Measurements from ENCODE around the gene SNX10.

The SNX10 gene

DNA sequence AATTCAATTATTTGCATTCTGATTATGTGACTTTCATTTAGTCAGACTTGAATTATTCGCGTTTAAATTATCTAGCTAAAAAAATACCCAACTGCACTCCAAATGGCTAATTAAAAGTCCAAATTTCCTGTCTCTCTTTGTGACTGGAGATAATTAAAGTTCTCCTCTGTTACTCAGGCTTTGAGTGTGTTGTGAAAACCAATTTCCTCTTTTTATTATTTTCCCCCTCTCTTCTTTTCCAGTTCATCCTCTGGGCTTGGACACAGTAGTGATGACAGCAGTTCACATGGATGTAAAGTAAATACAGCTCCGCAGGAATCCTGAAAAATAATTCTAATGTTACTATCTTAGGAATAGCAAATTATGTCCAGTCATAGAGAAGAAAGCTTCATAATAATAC is 80.6 kb downstream of the SNX10 start:
- DNase-seq (ENCODE audit: low read depth) = no peak
- H3K4me3 ChIP-seq (ENCODE audit: control insufficient read depth, low read depth, low read length) = no peak overlapping the region
- TF ChIP-seq, protein P1, sequence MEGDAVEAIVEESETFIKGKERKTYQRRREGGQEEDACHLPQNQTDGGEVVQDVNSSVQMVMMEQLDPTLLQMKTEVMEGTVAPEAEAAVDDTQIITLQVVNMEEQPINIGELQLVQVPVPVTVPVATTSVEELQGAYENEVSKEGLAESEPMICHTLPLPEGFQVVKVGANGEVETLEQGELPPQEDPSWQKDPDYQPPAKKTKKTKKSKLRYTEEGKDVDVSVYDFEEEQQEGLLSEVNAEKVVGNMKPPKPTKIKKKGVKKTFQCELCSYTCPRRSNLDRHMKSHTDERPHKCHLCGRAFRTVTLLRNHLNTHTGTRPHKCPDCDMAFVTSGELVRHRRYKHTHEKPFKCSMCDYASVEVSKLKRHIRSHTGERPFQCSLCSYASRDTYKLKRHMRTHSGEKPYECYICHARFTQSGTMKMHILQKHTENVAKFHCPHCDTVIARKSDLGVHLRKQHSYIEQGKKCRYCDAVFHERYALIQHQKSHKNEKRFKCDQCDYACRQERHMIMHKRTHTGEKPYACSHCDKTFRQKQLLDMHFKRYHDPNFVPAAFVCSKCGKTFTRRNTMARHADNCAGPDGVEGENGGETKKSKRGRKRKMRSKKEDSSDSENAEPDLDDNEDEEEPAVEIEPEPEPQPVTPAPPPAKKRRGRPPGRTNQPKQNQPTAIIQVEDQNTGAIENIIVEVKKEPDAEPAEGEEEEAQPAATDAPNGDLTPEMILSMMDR (conservative IDR thresholded peaks at IDR 0.05; ENCODE audit: control insufficient read depth, insufficient read depth, low read depth, low read length) = no peak

GRCh38 chr7:26372704-26373103 is 81.0 kb downstream of the SNX10 start:
- TF ChIP-seq, protein P1 (conservative IDR thresholded peaks at IDR 0.05; ENCODE audit: control insufficient read depth, insufficient read depth, low read depth, low read length) = no peak
- DNase-seq (ENCODE audit: low read depth) = no peak
- no peak overlapping the region for H3K4me3 ChIP-seq (ENCODE audit: control insufficient read depth, low read depth, low read length)

DNA sequence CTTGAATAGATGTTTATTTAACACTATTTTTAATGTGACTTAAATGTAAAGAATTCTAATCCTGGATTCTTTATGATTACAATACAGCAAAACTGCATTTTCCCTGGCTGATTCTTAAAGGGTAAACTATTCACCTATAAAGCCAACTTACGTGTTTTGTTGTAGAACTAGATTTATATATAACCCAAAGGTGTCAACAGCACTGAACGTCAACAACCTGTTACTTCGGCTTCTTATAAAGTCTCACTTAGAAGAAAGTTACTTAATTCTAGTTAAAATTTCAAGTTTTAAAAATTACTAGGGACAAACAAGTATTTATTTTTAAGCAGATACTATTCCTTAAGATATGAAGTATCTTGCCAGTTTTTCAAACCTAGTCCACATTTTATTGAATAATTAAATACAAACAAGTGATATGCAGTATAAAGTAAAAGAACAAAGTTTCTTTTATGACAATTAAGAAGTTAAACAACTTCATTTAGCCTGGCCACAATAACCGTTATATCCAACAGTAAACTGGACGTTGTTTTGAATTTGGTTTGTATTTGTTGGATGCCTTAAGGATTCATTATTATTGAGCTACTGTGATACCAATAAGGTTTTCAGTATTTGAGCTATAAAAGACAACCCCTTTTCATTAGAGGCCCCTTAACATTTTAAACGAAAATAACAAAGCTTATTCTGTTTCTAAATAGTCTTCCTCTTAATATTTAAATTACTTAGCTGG is 83.1 kb downstream of the SNX10 start:
- no peak overlapping the region for H3K4me3 ChIP-seq (ENCODE audit: control insufficient read depth, low read depth, low read length)
- DNase-seq (ENCODE audit: low read depth) = no peak
- TF ChIP-seq, protein P1 (conservative IDR thresholded peaks at IDR 0.05; ENCODE audit: control insufficient read depth, insufficient read depth, low read depth, low read length) = no peak

DNA sequence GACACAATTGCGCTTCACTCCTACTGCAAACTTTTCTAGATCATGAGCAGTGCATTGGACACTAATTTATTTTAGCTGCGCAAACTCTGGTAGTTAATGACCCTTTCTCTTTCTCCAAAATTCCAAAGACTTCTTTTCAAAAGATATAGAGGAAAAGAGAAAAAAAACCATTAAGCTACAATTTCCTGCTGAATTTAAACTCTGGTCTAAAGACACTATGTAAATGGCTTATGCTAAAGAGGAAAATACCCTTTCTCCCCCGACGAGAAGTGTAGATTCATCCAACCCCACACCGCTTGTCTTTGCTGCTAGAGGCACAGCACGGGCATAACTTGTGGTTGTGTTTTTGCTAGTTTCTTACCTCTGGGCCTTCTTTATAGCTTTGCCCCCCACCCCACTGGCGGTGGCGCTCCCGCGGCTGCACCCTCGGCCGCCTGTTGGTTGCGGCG is 84.1 kb downstream of the SNX10 start:
- H3K4me3 ChIP-seq (ENCODE audit: control insufficient read depth, low read depth, low read length) = no peak overlapping the region
- TF ChIP-seq, protein P1 (conservative IDR thresholded peaks at IDR 0.05; ENCODE audit: control insufficient read depth, insufficient read depth, low read depth, low read length) = no peak

DNA sequence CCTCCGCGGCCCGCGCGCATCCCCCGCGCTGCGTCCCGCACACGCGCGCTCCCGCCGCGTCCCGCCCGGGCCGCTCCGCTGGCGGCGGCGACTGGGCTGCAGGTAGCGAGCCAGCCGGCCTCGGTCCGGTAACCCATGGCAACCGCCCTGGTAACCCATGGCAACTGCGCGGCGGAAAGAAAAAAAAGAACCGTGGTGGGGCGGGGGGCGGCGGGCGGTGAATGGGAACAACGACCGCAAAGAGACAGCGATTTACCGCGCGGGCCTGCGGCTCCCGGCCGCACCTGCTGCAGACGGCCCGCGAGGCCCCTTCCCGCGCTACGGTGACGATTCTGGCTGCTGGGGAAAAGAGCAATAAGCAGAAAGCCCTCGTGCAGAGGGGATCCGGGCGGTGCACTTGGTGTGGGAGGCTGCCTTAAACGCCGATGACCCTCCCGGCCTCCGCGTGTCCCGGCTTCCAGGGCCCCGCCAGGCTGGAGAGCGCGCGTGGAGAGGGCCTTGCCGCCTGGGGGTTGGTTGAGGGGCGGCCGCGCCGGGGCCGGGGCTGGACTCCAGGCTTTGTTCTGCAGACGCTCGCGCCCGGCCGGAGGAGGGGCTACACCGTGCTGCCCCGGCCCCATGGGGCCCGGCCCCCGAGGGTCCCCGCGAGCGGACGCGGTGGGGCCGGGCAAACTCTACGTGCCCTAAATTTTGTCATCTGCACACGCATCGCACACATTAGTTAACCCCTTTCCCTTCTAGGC is 84.7 kb downstream of the SNX10 start:
- DNase-seq (ENCODE audit: low read depth) = no peak
- TF ChIP-seq, protein P1 (conservative IDR thresholded peaks at IDR 0.05; ENCODE audit: control insufficient read depth, insufficient read depth, low read depth, low read length) = no peak

More for the DNA sequence above, 84.1 kb downstream of the SNX10 start:
- no peak for DNase-seq (ENCODE audit: low read depth)

GRCh38 chr7:26378016-26378415 is 86.4 kb downstream of the SNX10 start:
- TF ChIP-seq, protein P1 (conservative IDR thresholded peaks at IDR 0.05; ENCODE audit: control insufficient read depth, insufficient read depth, low read depth, low read length) = no peak
- H3K4me3 ChIP-seq (ENCODE audit: control insufficient read depth, low read depth, low read length) = no peak overlapping the region
- no peak for DNase-seq (ENCODE audit: low read depth)

More for the DNA sequence above, 84.7 kb downstream of the SNX10 start:
- H3K4me3 ChIP-seq (ENCODE audit: control insufficient read depth, low read depth, low read length) = no peak overlapping the region
